H1 (cell line): ENCODE data around the gene AAMP. TPM values are rescaled to one million over a fixed set of nuclear protein-coding genes. Genes with fewer than 3 reads are reported as not detected.

Experiments
- CTCF ChIA-PET: fragments of 300-600 bp; sonication (Branson Sonifier 250); formaldehyde crosslinking; loops from one replicate; lab custom pipeline; 2021; ENCODE audit not compliant: partially characterized antibody; lab: Charles Lee
- POLR2A ChIA-PET: fragments of 300-600 bp; sonication (Branson Sonifier 250); formaldehyde crosslinking; loops from one replicate; lab custom pipeline; 2021; ENCODE audit warnings: inconsistent platforms; ENCODE audit not compliant: partially characterized antibody; lab: Charles Lee
- DNase-seq, 2 experiments: peaks; one replicate each; pipeline versions ENCODE4 v3.0.0 to v3.0.0-alpha.2; 2010 to 2022; ENCODE audit warnings: low spot score in 2 of 2, low read depth in 1 of 2, mixed read lengths in 1 of 2
- FAIRE-seq: peaks from 2 replicates; lab custom pipeline; 2011; peaks lifted over from hg19 to GRCh38; lab: Jason Lieb, UNC
- H2AFZ ChIP-seq: 2 replicates; pipeline ENCODE4 v1.8.1; 2012; ENCODE audit warnings: low read length, inconsistent platforms
- H2AK5ac ChIP-seq: 2 replicates; pipeline ENCODE4 v1.6.1; 2013; ENCODE audit warnings: low read depth, low read length
- H2BK120ac ChIP-seq: replicated peaks from 2 replicates; pipeline ENCODE3; 2013; ENCODE audit warnings: low read depth, low read length, inconsistent platforms
- H2BK12ac ChIP-seq: 2 replicates; pipeline ENCODE4 v1.6.1; 2013; ENCODE audit warnings: low read depth, low read length
- H2BK15ac ChIP-seq: 2 replicates; pipeline ENCODE4 v1.6.1; 2013; ENCODE audit warnings: low read length
- H2BK20ac ChIP-seq: 2 replicates; pipeline ENCODE4 v1.6.1; 2013; ENCODE audit warnings: low read length
- H2BK5ac ChIP-seq: 2 replicates; pipeline ENCODE4 v1.6.1; 2013; ENCODE audit warnings: low read depth, low read length
- H3K14ac ChIP-seq: 2 replicates; pipeline ENCODE4 v1.6.1; 2013; ENCODE audit warnings: inconsistent platforms; ENCODE audit not compliant: insufficient read length
- H3K18ac ChIP-seq: 2 replicates; pipeline ENCODE4 v1.6.1; 2013; ENCODE audit warnings: low read length; ENCODE audit errors: extremely low read depth
- H3K23ac ChIP-seq: 2 replicates; pipeline ENCODE4 v1.6.1; 2013; ENCODE audit warnings: inconsistent platforms; ENCODE audit not compliant: insufficient read length
- H3K23me2 ChIP-seq: 2 replicates; pipeline ENCODE4 v1.6.1; 2013; ENCODE audit warnings: low read depth, low read length
- H3K27ac ChIP-seq: 2 replicates; pipeline ENCODE4 v1.6.1; 2011; ENCODE audit warnings: low read depth, low read length, inconsistent platforms
- H3K27me3 ChIP-seq, 4 experiments: replicated peaks in 1 of 4; 1 replicate in 1 of 4; 2 replicates in 3 of 4; pipeline versions ENCODE4 v1.6.1 to v1.8.1; 2011 to 2013; ENCODE audit warnings: low read length in 3 of 4, mild to moderate bottlenecking in 3 of 4, inconsistent platforms in 2 of 4, mixed read lengths in 2 of 4, moderate library complexity in 1 of 4; ENCODE audit not compliant: control insufficient read depth in 3 of 4, insufficient read depth in 3 of 4; ENCODE audit errors: extremely low read depth in 1 of 4
- H3K36me3 ChIP-seq, 4 experiments: 2 replicates each; pipeline versions ENCODE4 v1.6.1 to v1.8.1; 2011 to 2013; ENCODE audit warnings: mild to moderate bottlenecking in 4 of 4, low read length in 3 of 4, moderate library complexity in 2 of 4, control low read depth in 1 of 4, inconsistent platforms in 1 of 4; ENCODE audit not compliant: insufficient read depth in 4 of 4, control insufficient read depth in 2 of 4
- H3K4ac ChIP-seq: replicated peaks from 2 replicates; pipeline ENCODE3; 2013; ENCODE audit warnings: low read length, low read depth, mixed read lengths, inconsistent platforms; ENCODE audit not compliant: insufficient read length
- H3K4me1 ChIP-seq, 4 experiments: replicated peaks in 1 of 4; 1 replicate in 1 of 4; 2 replicates in 3 of 4; pipeline versions ENCODE4 v1.6.1 to v1.8.1; 2011 to 2013; ENCODE audit warnings: low read length in 3 of 4, inconsistent platforms in 2 of 4, mixed read lengths in 1 of 4; ENCODE audit not compliant: insufficient read depth in 4 of 4, control insufficient read depth in 3 of 4
- H3K4me2 ChIP-seq, 2 experiments: 2 replicates each; pipeline versions ENCODE4 v1.6.1 to v1.8.1; 2011 to 2013; ENCODE audit warnings: low read depth in 2 of 2, low read length in 2 of 2, control low read depth in 1 of 2, inconsistent platforms in 1 of 2, mild to moderate bottlenecking in 1 of 2; ENCODE audit not compliant: insufficient read depth in 1 of 2
- H3K4me3 ChIP-seq, 4 experiments: fragments of 200-600, 300-600 bp in 1 of 4; sonication (generic), shearing (Covaris generic), sonication (Bioruptor Twin) in 1 of 4; 2 replicates each; pipeline versions ENCODE4 v1.5.1 to v1.8.1; 2011 to 2016; ENCODE audit warnings: low read length in 4 of 4, low read depth in 3 of 4, control low read depth in 2 of 4, inconsistent platforms in 2 of 4, mild to moderate bottlenecking in 2 of 4, mixed read lengths in 1 of 4, moderate library complexity in 1 of 4; ENCODE audit not compliant: insufficient read depth in 2 of 4; ENCODE audit errors: extremely low read depth in 1 of 4
- H3K56ac ChIP-seq: replicated peaks from 2 replicates; pipeline ENCODE3; 2013; ENCODE audit warnings: low read depth, mild to moderate bottlenecking, mixed read lengths, low read length, inconsistent platforms; ENCODE audit not compliant: insufficient read length
- H3K79me1 ChIP-seq: 2 replicates; pipeline ENCODE4 v1.6.1; 2013; ENCODE audit warnings: low read depth, low read length, control low read depth
- H3K79me2 ChIP-seq, 2 experiments: 2 replicates each; pipeline versions ENCODE4 v1.6.1 to v1.8.1; 2012 to 2013; ENCODE audit warnings: low read length in 2 of 2, mild to moderate bottlenecking in 2 of 2, inconsistent platforms in 1 of 2; ENCODE audit not compliant: insufficient read depth in 2 of 2, control insufficient read depth in 1 of 2
- H3K9ac ChIP-seq, 4 experiments: replicated peaks in 1 of 4; 1 replicate in 1 of 4; 2 replicates in 3 of 4; pipeline versions ENCODE4 v1.6.1 to v1.8.1; 2011 to 2013; ENCODE audit warnings: low read depth in 3 of 4, low read length in 3 of 4, control low read depth in 2 of 4, mild to moderate bottlenecking in 2 of 4, moderate library complexity in 2 of 4, inconsistent platforms in 1 of 4; ENCODE audit errors: extremely low read depth in 1 of 4
- H3K9me3 ChIP-seq, 2 experiments: 2 replicates each; pipeline versions ENCODE4 v1.6.1 to v1.8.1; 2012 to 2013; ENCODE audit warnings: mild to moderate bottlenecking in 2 of 2, moderate library complexity in 2 of 2, control low read depth in 1 of 2, inconsistent platforms in 1 of 2, low read depth in 1 of 2, low read length in 1 of 2, mixed read lengths in 1 of 2; ENCODE audit not compliant: insufficient read depth in 2 of 2
- H4K20me1 ChIP-seq, 2 experiments: replicated peaks in 1 of 2; 2 replicates each; pipeline versions ENCODE3 to v1.8.1; 2011 to 2013; ENCODE audit warnings: inconsistent platforms in 2 of 2, low read length in 2 of 2, mild to moderate bottlenecking in 1 of 2; ENCODE audit not compliant: insufficient read depth in 2 of 2, control insufficient read depth in 1 of 2
- H4K5ac ChIP-seq: 2 replicates; pipeline ENCODE4 v1.6.1; 2013; ENCODE audit warnings: low read length, low read depth, mixed read lengths, inconsistent platforms; ENCODE audit not compliant: insufficient read length
- H4K8ac ChIP-seq: 2 replicates; pipeline ENCODE4 v1.8.0; 2013; ENCODE audit warnings: mild to moderate bottlenecking, moderate library complexity, low read length, inconsistent platforms; ENCODE audit not compliant: insufficient read depth; ENCODE audit errors: extremely low read depth
- H4K91ac ChIP-seq: replicated peaks from 2 replicates; pipeline ENCODE3; 2013; ENCODE audit warnings: low read length, mixed read lengths, inconsistent platforms; ENCODE audit not compliant: insufficient read length
- CBX5 ChIP-seq: fragments of 300-800, 300-1000 bp; sonication (generic); IDR thresholded peaks from 2 replicates; pipeline ENCODE4 v1.7.1; 2016; ENCODE audit warnings: antibody characterized with exemption, low read length, low read depth
- EGR1 ChIP-seq: IDR thresholded peaks from 2 replicates; pipeline ENCODE4 v1.6.1; 2011; ENCODE audit warnings: low read depth, low read length, borderline replicate concordance
- EP300 ChIP-seq, 2 experiments: IDR thresholded peaks; 1 replicate in 1 of 2; 2 replicates in 1 of 2; pipeline ENCODE4 v1.6.1; 2011 to 2012; ENCODE audit warnings: low read depth in 2 of 2, low read length in 2 of 2, mild to moderate bottlenecking in 2 of 2, borderline replicate concordance in 1 of 2, inconsistent platforms in 1 of 2, moderate library complexity in 1 of 2
- KDM1A ChIP-seq: fragments of 200-600, 300-600 bp; sonication (generic); IDR thresholded peaks from 2 replicates; pipeline ENCODE4 v1.7.1; 2016; ENCODE audit warnings: mild to moderate bottlenecking, low read length, borderline replicate concordance
- SP2 ChIP-seq: IDR thresholded peaks from 2 replicates; pipeline ENCODE4 v1.6.1; 2012; ENCODE audit warnings: mild to moderate bottlenecking, low read length, inconsistent platforms
- TBP ChIP-seq: IDR thresholded peaks from 2 replicates; pipeline ENCODE4 v1.6.1; 2011; ENCODE audit warnings: low read depth, low read length, improper control_type of control experiment
- USF2 ChIP-seq: IDR thresholded peaks from 2 replicates; pipeline ENCODE4 v1.6.1; 2011; ENCODE audit warnings: low read length, improper control_type of control experiment
- WGBS, 2 experiments: shearing (Covaris generic) in 1 of 2; methylation state at CpG; one replicate each; pipeline versions ENCODE4 v1.1.6 to v1.1.7; 2013 to 2015; ENCODE audit warnings: low lambda C conversion rate in 2 of 2, mixed read lengths in 2 of 2, inconsistent platforms in 1 of 2, low coverage in 1 of 2, missing lambda C conversion rate in 1 of 2; ENCODE audit not compliant: insufficient replicate concordance in 2 of 2, insufficient coverage in 1 of 2, insufficient read length in 1 of 2; ENCODE audit errors: extremely low coverage in 1 of 2, missing lambda C conversion rate in 1 of 2; 5-methylcytosine and 5-hydroxymethylcytosine counted together
- polyA plus RNA-seq, 7 experiments: library from polyadenylated mRNA; depleted of rRNA in 3 of 7; stranded (reverse) in 5 of 7; unstranded in 2 of 7; fragments of >200 nt in 5 of 7; fragments of 200-250 nt in 2 of 7; gene quantifications; 1 replicate in 5 of 7; 2 replicates in 1 of 7; 4 replicates in 1 of 7; pipeline versions ENCODE4 v1.2.1 to v1.2.3, GENCODE V29; 2011 to 2013; ENCODE audit warnings: missing spikeins in 2 of 7, mixed read lengths in 2 of 7
- total RNA-seq: library from RNA; stranded (reverse); fragmentation: NEBNext Ultra II Directional; extraction: Animal tissue kit (Norgen Biotek cat#: 25700); gene quantifications from 2 replicates; pipeline ENCODE4 v1.2.1, GENCODE V29; 2021

Gene AAMP
- total and polyA plus RNA-seq, 2 of the 8 experiments (the other 6 are each of a cell fraction or from before 2014, with no cell fraction given): 119 to 125 TPM

- Histone ChIP-seq H3K14ac (no peak overlapping the region), H2AFZ (peak overlapping the region; percentile 64), H3K23ac (no peak overlapping the region), H4K91ac (no peak overlapping the region), H2BK12ac (no peak overlapping the region; the same call in 1 of the 2 replicates), H3K23me2 (peaks cover 2% of the 10 kb centered on the region; the same call in 1 of the 2 replicates), H4K8ac (no peak overlapping the region), H4K5ac (no peak overlapping the region), H3K18ac (no peak overlapping the region; the same call in 1 of the 2 replicates), H3K9me3 (no peaks in the 10 kb centered on the region), H3K4me1 (peaks cover 0 to 10% (median 3%) of the 10 kb centered on the region in 4 experiments; a peak in 3 of 7 replicates), H3K27me3 (no peaks in the 10 kb centered on the region), H2AK5ac (no peak overlapping the region), H2BK5ac (no peak overlapping the region), H3K4me2 (peak overlapping the region; percentile 68 to 92), H2BK20ac (no peak overlapping the region), H3K4ac (no peak overlapping the region), H4K20me1 (peaks cover 0 to 7% of the 10 kb centered on the region in 2 experiments), H2BK15ac (no peak overlapping the region), H3K79me1 (peaks cover 14% of the 10 kb centered on the region; the same call in 1 of the 2 replicates), H3K9ac (0 out of 7 replicates have a peak overlapping the region, but pooled peaks of 1 of the 4 experiments have one; percentile 31), H3K79me2 (peaks cover 34 to 39% of the 10 kb centered on the region in 2 experiments), H2BK120ac (no peak overlapping the region), H3K27ac (no peak overlapping the region), H3K4me3 (peak overlapping the region; percentile 87 to 95 (median 92); a peak in 7 of 8 replicates), H3K56ac (no peak overlapping the region), H3K36me3 (peaks cover 0 to 6% (median 0%) of the 10 kb centered on the region in 4 experiments; a peak in 2 of 8 replicates)
- DNase-seq: no peak
- TF ChIP-seq KDM1A (no peak), USF2 (no peak), EP300 (IDR thresholded peaks at IDR 0.05; ENCODE audit: borderline replicate concordance in 1 of 2, low read depth in 2 of 2, low read length in 2 of 2) (no peak), CBX5 (no peak), SP2 (no peak), EGR1 (no peak), TBP (no peak)
- FAIRE-seq: no peak
- 69% methylated on average over 9 of the region's 9 CpGs; no CpG with 5 or more reads in 1 of the 2 experiments for WGBS, 2 experiments
- CTCF ChIA-PET: interaction anchor here (0.6 to 2.0 kb wide), 8 partner anchors 11 to 786 kb away, joined by 3 to 7 read pairs (median 4); no protein-coding TSS in a partner anchor
- POLR2A ChIA-PET: interaction anchor here (0.5 to 1.8 kb wide), 4 partner anchors 15 to 42 kb away, joined by 3 to 12 read pairs (median 4); no protein-coding TSS in a partner anchor
These were observed 53.6 kb downstream of the AAMP start for GRCh38 chr2:218216336-218216673.
